GM18861 (cell line): ENCODE results near the gene AHDC1.
"Not testable (repeated sequence)": the region's sequence is repeated elsewhere in the genome, so short reads cannot be mapped to it uniquely, and the experiment has no call there.

Source experiments
- ATAC-seq: cut with Tn5 transposase; IDR thresholded peaks from one replicate; pipeline ENCODE4 v1.9.1; 2021; ENCODE audit not compliant: unreplicated experiment

AHDC1 gene

GRCh38 chr1:27551953-27552312 lies 52.0 kb downstream of the AHDC1 start:
- ATAC-seq, result no peak

DNA sequence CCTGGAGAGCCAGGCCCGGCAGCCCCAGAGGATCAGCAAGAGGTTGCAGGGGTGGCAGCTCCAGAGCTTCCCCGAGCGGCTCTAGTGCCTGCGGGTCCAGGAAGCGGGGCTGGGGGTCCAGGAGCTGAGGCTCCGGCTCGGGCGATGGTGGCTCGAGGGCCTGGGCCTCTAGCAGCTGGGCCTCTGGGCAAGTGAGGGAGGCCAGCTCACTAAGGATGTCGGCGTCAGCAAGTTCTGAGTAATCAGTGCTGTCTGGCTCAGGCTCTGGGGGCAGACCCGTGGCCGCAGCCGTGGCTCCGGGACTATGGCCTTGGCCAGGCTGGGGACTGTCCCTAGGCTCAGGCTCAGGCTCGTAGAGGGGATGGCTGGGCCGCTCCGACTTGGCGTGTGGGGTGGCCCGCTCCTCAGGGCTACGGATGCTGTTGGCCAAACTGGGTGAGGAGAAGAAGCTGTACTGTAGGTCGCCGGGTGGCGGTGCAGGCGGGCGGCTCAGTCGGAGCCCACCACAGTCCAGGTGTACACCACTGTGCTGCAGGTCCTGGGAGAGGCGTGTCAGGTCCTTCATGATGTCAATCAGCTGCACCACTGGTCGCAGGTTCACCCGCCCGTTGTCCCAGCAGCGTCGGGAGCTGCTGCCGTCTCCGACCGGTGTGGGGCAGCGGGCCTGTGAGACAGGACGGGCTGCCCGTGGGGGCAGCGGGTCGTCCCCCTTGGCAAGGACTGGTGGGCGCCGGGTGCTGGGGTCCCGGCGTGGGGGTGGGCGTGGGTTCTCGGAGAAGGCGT lies 52.6 kb downstream of the AHDC1 start:
- no peak for ATAC-seq

DNA sequence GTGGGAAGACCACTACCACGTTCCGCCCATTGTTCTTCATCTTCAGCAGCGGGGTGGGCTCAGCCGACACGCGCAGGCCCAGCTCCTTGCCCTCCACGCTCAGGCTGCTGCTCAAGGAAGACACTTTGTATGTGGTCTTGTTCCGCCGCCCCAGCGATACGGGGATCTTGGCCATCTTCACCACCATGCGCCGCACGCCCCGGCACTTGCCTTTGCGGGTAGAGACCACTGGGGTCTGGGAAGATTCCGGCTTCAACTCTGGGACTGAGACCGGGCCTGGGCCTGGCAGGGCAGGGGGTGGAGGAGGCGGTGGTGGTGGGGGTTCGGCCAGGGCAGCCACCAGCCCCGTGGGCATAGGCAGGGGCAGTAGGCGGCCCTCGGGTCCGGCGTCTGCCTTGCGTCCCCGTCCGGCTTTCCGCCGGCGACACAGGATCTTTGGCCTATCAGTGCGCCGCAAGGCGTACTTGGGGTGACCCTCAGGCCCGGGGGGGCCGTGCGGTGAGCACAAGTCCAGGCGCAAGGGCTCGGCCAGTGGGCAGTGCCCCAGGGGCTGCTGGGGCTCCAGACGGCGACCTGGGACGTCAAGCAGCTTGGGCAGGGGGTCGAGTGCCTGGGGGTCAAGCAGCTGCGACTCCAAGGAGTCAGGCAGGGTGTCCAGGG lies 53.3 kb downstream of the AHDC1 start:
- ATAC-seq, result no peak

GRCh38 chr1:27549807-27550408 lies 54.0 kb downstream of the AHDC1 start:
- no peak for ATAC-seq

DNA sequence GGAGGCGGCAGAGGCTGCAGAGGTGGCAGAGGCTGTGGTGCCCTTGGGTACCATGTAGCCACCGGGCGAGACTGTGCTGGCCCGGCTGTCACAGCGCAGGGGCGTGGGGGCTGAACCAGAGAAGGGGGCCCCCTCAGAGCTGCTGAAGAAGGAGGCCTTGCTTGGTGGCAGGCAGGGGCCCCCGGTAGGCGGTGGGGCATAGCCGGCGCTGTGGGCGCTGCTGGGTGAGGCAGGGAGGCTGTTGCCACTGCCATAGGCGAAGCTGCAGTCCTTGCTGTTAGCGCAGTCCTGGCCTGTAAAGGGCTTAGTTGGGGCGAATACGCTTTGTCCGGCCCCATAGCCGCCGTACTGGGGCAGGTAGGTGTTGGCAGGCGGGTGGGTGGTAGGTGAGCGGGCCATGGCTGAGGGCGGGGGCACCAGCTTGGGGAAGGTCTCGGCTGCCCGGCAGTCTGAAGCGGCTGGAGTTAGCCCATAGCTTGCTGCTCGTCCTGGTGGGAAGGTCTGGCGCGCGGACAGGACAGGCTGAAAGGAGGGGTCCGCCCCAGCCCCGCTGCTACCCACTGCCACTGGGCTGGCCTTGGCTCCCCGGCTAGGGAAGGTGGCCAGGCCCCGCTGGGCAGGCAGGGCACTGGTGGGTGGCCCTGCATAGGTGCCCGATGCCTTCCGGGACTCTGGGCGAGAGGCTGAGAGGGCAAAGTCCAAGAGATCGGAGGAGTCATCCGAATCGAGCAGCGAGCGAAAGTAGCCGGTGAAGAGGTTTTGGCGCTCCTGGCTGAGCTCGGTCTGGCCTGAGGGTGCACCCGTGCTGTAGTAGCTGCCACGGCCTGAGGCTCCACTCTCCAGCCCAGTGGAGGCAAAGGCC lies 54.9 kb downstream of the AHDC1 start:
- no peak for ATAC-seq

- no peak for ATAC-seq
Observed at GRCh38 chr1:27548136-27548853, 55.6 kb downstream of the AHDC1 start.

- ATAC-seq, result no peak
Observed at GRCh38 chr1:27547220-27548116, 56.5 kb downstream of the AHDC1 start.

GRCh38 chr1:27545876-27546275 lies 58.1 kb downstream of the AHDC1 start:
- no peak for ATAC-seq

DNA sequence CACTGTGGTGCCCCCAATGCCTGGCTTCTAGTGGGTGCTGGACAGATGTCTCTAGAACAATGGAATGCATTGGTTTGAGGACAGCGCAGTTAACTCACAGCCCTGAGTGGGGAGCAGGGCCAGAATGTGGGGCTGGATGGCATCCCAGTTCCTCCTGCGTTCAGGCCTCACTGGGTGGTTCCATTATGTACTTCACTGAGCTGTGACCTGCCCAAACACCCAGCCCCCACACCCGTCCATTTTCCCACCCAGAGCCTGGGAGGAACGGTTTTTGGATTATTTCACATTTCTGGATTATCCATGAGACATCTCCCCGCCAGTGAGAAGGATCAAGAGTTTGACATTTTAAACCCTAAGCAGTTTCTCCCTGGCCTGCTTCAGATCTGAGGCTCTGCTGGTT lies 58.7 kb downstream of the AHDC1 start:
- ATAC-seq, result no peak

DNA sequence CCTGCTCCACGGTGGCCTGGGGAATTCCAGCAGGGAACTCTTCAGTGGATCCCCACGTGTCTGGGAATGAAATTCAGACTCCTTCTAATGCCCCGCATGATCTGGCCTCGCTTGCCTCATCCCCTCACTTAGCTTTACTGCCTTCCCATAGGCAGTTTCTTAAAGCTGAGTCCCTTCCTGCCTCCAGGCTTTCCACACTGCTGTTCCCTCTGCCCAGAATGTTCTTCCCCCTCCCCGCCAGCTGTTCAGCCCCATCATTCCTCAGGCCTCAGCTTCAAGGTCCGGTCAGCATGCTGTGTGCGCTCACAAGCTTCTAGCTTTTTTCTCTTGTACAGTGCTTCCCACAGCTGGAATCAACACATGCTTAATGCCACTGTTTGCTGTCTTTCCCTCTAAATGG lies 59.1 kb downstream of the AHDC1 start:
- no peak for ATAC-seq

- ATAC-seq, result no peak
Observed at GRCh38 chr1:27543284-27543683, 60.7 kb downstream of the AHDC1 start.

- ATAC-seq, result no peak
Observed at GRCh38 chr1:27542463-27543273, 61.3 kb downstream of the AHDC1 start.

- ATAC-seq, result no peak
Observed at GRCh38 chr1:27539901-27540861, 63.8 kb downstream of the AHDC1 start.

DNA sequence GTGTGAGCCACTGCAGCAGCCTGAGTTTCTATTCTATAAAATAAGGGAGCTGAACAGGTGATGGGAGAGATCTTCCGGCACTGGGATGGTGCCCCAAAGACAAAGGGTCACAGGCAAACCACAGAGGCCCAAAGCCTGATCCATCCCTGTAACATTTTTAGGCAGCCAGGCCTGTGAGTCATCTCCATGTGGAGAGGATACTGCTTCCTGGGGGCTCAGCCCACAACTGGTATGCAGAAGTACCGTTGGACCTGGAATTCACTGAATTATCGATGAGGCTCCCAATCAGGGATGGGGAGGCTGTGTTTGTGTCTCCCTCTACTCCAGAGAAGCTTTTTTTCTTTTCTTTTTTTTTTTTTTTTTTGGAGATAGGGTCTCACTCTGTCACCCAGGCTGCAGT lies 65.2 kb downstream of the AHDC1 start:
- ATAC-seq, result no peak

- not testable (repeated sequence) for ATAC-seq
Observed at GRCh38 chr1:27538305-27538676, 65.7 kb downstream of the AHDC1 start.

GRCh38 chr1:27536767-27537166 lies 67.2 kb downstream of the AHDC1 start:
- no peak for ATAC-seq

GRCh38 chr1:27536010-27536757 lies 67.8 kb downstream of the AHDC1 start:
- ATAC-seq, result no peak
